ENCODE measurements around the gene TNIK. TPM values are rescaled to one million over a fixed set of nuclear protein-coding genes. Genes with fewer than 3 reads are reported as not detected.
"Not testable (repeated sequence)": the region's sequence is repeated elsewhere in the genome, so short reads cannot be mapped to it uniquely, and the experiment has no call there.

TNIK gene
- total and polyA plus RNA-seq, 4 donors = 3.7 to 9.8 (median 5.2) TPM

DNA sequence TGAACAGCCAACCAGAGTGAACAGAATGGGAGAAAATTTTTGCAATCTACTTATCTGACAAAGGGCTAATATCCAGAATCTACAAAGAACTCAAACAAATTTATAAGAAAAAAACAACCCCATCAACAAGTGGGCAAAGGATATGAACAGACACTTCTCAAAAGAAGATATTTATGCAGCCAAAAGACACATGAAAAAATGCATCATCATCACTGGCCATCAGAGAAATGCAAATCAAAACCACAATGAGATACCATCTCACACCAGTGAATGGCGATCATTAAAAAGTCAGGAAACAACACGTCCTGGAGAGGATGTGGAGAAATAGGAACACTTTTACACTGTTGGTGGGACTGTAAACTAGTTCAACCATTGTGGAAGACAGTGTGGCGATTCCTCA is 341.2 kb downstream of the TNIK start:
- 83% methylated on average over 3 of the region's 3 CpGs for WGBS
- not testable (repeated sequence) for H3K27ac ChIP-seq (ENCODE audit: low read depth in 1 of 2, low read length in 2 of 2); H3K36me3 ChIP-seq (ENCODE audit: control insufficient read depth in 4 of 4, insufficient read depth in 3 of 4, low read depth in 1 of 4, low read length in 3 of 4); H3K4me3 ChIP-seq (ENCODE audit: low read depth in 1 of 3, low read length in 3 of 3); H3K4me1 ChIP-seq (ENCODE audit: control insufficient read depth in 4 of 4, insufficient read depth in 4 of 4, low read length in 3 of 4); DNase-seq (ENCODE audit: low spot score); H3K9ac ChIP-seq (ENCODE audit: low read depth in 1 of 2, low read length in 2 of 2); H3K27me3 ChIP-seq (ENCODE audit: control insufficient read depth in 4 of 4, insufficient read depth in 4 of 4, low read length in 3 of 4); H3K9me3 ChIP-seq (ENCODE audit: control insufficient read depth in 4 of 4, low read length in 3 of 4)

DNA sequence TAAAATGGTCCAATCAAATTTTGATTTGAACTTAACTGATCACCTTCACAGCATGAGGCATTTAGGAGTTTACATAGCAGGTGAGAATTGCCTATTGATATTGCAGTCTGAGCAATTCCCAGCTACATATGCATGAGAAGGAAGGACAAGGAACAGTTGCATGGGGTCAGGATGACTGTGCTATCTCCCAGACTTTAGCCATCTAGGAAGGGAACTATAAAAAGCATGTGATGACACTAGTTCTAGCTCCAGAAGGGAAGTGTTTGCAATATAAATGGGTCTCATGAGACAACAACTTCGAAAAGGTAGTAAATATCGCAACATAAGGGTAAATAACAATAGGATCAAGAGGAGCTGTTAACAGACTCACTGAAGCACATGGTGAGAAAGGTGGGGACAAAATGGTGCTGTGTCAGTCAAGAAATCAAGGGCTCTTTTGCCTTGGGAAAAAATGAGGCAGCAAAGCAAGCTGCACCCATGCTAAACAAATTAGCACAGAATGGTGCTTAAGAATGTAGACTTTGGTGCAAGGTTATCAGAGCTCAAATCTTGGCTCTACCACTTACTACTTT is 343.3 kb downstream of the TNIK start:
- Histone ChIP-seq H3K4me1 (ENCODE audit: control insufficient read depth in 4 of 4, insufficient read depth in 4 of 4, low read length in 3 of 4) (no peaks in the 10 kb centered on the region), H3K27me3 (ENCODE audit: control insufficient read depth in 4 of 4, insufficient read depth in 4 of 4, low read length in 3 of 4) (no peaks in the 10 kb centered on the region), H3K9me3 (ENCODE audit: control insufficient read depth in 4 of 4, low read length in 3 of 4) (no peaks in the 10 kb centered on the region), H3K27ac (ENCODE audit: low read depth in 1 of 2, low read length in 2 of 2) (no peak overlapping the region), H3K36me3 (ENCODE audit: control insufficient read depth in 4 of 4, insufficient read depth in 3 of 4, low read depth in 1 of 4, low read length in 3 of 4) (peaks cover 0 to 2% (median 0%) of the 10 kb centered on the region in 4 donors), H3K4me3 (ENCODE audit: low read depth in 1 of 3, low read length in 3 of 3) (no peak overlapping the region), H3K9ac (ENCODE audit: low read depth in 1 of 2, low read length in 2 of 2) (no peak overlapping the region)
- 91% methylated on average over 2 of the region's 2 CpGs for WGBS
- no peak for DNase-seq (ENCODE audit: low spot score)
- TF ChIP-seq JUND (IDR thresholded peaks at IDR 0.05) = no peak
- TF ChIP-seq NR2F2 (IDR thresholded peaks at IDR 0.05) = no peak
- TF ChIP-seq, protein P1, sequence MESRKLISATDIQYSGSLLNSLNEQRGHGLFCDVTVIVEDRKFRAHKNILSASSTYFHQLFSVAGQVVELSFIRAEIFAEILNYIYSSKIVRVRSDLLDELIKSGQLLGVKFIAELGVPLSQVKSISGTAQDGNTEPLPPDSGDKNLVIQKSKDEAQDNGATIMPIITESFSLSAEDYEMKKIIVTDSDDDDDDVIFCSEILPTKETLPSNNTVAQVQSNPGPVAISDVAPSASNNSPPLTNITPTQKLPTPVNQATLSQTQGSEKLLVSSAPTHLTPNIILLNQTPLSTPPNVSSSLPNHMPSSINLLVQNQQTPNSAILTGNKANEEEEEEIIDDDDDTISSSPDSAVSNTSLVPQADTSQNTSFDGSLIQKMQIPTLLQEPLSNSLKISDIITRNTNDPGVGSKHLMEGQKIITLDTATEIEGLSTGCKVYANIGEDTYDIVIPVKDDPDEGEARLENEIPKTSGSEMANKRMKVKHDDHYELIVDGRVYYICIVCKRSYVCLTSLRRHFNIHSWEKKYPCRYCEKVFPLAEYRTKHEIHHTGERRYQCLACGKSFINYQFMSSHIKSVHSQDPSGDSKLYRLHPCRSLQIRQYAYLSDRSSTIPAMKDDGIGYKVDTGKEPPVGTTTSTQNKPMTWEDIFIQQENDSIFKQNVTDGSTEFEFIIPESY (IDR thresholded peaks at IDR 0.05) = no peak
- TF ChIP-seq FOXA2 (IDR thresholded peaks at IDR 0.05) = no peak
- TF ChIP-seq HNF4G (IDR thresholded peaks at IDR 0.05) = no peak
- TF ChIP-seq FOXA1 (IDR thresholded peaks at IDR 0.05) = no peak
- TF ChIP-seq, protein P2, sequence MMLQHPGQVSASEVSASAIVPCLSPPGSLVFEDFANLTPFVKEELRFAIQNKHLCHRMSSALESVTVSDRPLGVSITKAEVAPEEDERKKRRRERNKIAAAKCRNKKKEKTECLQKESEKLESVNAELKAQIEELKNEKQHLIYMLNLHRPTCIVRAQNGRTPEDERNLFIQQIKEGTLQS (IDR thresholded peaks at IDR 0.05) = no peak
- TF ChIP-seq, protein P3, sequence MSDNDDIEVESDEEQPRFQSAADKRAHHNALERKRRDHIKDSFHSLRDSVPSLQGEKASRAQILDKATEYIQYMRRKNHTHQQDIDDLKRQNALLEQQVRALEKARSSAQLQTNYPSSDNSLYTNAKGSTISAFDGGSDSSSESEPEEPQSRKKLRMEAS (IDR thresholded peaks at IDR 0.05) = no peak
- TF ChIP-seq, protein P4, sequence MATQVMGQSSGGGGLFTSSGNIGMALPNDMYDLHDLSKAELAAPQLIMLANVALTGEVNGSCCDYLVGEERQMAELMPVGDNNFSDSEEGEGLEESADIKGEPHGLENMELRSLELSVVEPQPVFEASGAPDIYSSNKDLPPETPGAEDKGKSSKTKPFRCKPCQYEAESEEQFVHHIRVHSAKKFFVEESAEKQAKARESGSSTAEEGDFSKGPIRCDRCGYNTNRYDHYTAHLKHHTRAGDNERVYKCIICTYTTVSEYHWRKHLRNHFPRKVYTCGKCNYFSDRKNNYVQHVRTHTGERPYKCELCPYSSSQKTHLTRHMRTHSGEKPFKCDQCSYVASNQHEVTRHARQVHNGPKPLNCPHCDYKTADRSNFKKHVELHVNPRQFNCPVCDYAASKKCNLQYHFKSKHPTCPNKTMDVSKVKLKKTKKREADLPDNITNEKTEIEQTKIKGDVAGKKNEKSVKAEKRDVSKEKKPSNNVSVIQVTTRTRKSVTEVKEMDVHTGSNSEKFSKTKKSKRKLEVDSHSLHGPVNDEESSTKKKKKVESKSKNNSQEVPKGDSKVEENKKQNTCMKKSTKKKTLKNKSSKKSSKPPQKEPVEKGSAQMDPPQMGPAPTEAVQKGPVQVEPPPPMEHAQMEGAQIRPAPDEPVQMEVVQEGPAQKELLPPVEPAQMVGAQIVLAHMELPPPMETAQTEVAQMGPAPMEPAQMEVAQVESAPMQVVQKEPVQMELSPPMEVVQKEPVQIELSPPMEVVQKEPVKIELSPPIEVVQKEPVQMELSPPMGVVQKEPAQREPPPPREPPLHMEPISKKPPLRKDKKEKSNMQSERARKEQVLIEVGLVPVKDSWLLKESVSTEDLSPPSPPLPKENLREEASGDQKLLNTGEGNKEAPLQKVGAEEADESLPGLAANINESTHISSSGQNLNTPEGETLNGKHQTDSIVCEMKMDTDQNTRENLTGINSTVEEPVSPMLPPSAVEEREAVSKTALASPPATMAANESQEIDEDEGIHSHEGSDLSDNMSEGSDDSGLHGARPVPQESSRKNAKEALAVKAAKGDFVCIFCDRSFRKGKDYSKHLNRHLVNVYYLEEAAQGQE (IDR thresholded peaks at IDR 0.05) = no peak
- TF ChIP-seq TAF1 (conservative IDR thresholded peaks at IDR 0.05) = no peak
- TF ChIP-seq, protein P5, sequence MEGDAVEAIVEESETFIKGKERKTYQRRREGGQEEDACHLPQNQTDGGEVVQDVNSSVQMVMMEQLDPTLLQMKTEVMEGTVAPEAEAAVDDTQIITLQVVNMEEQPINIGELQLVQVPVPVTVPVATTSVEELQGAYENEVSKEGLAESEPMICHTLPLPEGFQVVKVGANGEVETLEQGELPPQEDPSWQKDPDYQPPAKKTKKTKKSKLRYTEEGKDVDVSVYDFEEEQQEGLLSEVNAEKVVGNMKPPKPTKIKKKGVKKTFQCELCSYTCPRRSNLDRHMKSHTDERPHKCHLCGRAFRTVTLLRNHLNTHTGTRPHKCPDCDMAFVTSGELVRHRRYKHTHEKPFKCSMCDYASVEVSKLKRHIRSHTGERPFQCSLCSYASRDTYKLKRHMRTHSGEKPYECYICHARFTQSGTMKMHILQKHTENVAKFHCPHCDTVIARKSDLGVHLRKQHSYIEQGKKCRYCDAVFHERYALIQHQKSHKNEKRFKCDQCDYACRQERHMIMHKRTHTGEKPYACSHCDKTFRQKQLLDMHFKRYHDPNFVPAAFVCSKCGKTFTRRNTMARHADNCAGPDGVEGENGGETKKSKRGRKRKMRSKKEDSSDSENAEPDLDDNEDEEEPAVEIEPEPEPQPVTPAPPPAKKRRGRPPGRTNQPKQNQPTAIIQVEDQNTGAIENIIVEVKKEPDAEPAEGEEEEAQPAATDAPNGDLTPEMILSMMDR (IDR thresholded peaks at IDR 0.05; ENCODE audit: low read depth, low read length, missing input control) = no peak
- TF ChIP-seq HNF4A (conservative IDR thresholded peaks at IDR 0.05) = no peak
